Kidney epithelial cell (primary cell): ENCODE results near the gene MAPK8. TPM values are rescaled to one million over a fixed set of nuclear protein-coding genes. Genes with fewer than 3 reads are reported as not detected.
"Not testable (repeated sequence)": the region's sequence is repeated elsewhere in the genome, so short reads cannot be mapped to it uniquely, and the experiment has no call there.

Experiments used
- DNase-seq: peaks from one replicate; pipeline ENCODE4 v3.0.0-alpha.2; 2010; ENCODE audit warnings: low read depth
- H3K27me3 ChIP-seq: 2 replicates; pipeline ENCODE4 v1.6.0; 2011; ENCODE audit warnings: low read length; ENCODE audit not compliant: control insufficient read depth, insufficient read depth
- H3K36me3 ChIP-seq: 2 replicates; pipeline ENCODE4 v1.5.1; 2011; ENCODE audit warnings: low read length; ENCODE audit not compliant: control insufficient read depth, insufficient read depth
- H3K4me3 ChIP-seq: 2 replicates; pipeline ENCODE4 v1.5.1; 2011; ENCODE audit warnings: low read depth, mild to moderate bottlenecking, control low read depth, low read length
- total RNA-seq: library from RNA; depleted of rRNA; stranded (reverse); fragments of >200 nt; gene quantifications from 2 replicates; pipeline ENCODE4 v1.2.3, GENCODE V29; 2015
- TF ChIP-seq, protein P1 (sequence below): IDR thresholded peaks from 2 replicates; pipeline ENCODE4 v1.5.1; 2011; ENCODE audit warnings: mild to moderate bottlenecking, moderate library complexity, low read length, control low read depth, inconsistent platforms; ENCODE audit not compliant: insufficient read depth, poor library complexity, severe bottlenecking

MAPK8 gene
- total RNA-seq, 1 donor from 2014 or later, result 61.4 TPM

DNA sequence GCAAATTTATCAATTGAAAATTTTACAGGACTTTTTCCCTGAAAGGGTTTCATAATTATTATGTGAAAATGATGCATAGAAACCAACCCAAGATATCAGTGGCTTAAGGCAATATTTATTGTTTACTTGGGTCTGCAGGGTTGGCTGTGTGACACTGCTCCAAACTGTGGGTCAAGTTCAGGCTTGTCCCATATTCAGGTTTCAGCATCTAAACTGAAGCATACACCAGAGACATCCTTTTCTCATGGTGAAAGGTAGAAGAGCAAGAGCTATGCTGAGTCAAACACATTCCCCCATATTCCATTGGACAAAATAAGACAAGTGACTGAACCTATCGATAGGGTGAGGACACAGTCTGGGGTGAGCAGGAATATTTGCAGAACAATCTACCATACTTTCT, 110.9 kb downstream of the MAPK8 start:
- Histone ChIP-seq H3K27me3 (no peaks in the 10 kb centered on the region), H3K4me3 (no peak overlapping the region), H3K36me3 (no peaks in the 10 kb centered on the region)
- TF ChIP-seq, protein P1, sequence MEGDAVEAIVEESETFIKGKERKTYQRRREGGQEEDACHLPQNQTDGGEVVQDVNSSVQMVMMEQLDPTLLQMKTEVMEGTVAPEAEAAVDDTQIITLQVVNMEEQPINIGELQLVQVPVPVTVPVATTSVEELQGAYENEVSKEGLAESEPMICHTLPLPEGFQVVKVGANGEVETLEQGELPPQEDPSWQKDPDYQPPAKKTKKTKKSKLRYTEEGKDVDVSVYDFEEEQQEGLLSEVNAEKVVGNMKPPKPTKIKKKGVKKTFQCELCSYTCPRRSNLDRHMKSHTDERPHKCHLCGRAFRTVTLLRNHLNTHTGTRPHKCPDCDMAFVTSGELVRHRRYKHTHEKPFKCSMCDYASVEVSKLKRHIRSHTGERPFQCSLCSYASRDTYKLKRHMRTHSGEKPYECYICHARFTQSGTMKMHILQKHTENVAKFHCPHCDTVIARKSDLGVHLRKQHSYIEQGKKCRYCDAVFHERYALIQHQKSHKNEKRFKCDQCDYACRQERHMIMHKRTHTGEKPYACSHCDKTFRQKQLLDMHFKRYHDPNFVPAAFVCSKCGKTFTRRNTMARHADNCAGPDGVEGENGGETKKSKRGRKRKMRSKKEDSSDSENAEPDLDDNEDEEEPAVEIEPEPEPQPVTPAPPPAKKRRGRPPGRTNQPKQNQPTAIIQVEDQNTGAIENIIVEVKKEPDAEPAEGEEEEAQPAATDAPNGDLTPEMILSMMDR, result no peak
- no peak for DNase-seq

DNA sequence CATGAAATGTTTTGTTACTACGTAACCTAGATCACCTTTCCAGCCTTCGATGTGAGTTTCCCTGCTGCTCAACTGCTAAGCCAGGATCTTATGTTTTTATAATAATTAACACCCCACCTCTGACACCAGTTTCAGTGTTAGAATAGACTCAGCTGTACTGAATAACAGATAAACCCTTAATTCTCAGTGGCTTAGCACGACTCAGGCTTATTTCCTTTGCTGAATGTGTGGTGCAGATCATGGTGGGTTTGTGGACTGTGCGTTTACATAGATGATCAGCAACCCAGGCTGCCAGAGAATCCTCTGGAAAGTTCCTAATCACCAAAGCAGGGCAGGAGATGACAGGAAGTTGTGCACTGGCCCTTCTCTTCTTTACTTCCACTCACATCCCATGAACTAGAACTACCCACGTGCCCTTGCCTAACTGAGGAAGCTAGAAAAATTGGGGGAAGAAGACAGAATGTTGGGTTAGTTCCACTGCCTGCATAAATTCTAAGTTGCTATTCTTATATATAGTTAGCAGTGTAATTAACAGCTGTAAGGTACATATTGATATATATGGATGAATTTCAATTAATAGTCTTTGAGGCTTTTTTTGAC, 111.8 kb downstream of the MAPK8 start:
- Histone ChIP-seq H3K4me3 (no peak overlapping the region), H3K36me3 (no peaks in the 10 kb centered on the region), H3K27me3 (no peaks in the 10 kb centered on the region)
- TF ChIP-seq, protein P1, result no peak
- no peak for DNase-seq

DNA sequence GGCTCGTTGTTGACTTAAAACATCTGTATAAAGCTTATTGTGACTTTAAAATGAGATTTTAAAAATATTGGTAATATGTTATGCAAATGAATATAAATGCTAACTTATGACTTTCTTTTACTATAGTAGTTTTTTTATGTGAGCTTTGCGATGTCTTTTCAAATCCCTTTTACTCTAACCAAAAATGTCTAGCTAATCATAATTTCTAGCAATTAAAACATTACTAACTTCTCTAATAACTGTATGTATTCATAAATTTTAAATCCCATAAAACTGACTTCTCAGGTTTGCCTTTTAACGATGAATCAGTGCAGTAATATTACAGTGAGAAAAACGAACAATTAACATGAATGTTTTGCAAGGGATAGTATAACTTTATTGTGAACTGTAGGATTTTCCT, 113.2 kb downstream of the MAPK8 start:
- DNase-seq, result no peak
- Histone ChIP-seq H3K36me3 (no peaks in the 10 kb centered on the region), H3K4me3 (no peak overlapping the region), H3K27me3 (no peaks in the 10 kb centered on the region)
- TF ChIP-seq, protein P1, result no peak

DNA sequence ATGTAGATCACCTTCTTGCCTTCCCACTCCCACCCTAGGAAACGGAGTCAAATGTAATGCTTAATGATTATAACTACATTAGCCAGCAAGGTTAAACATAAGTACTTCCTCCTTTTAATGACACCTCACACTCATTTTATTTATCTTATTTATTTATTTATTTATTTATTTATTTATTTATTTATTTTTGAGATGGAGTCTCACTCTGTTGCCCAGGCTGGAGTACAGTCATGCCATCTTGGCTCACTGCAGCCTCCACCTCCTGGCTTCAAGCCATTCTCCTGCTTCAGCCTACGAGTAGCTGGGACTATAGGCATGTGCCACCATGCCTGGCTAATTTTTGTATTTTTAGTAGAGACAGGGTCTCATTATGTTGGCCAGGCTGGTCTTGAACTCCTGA, 115.4 kb downstream of the MAPK8 start:
- H3K36me3 ChIP-seq, H3K27me3 ChIP-seq, H3K4me3 ChIP-seq, DNase-seq: not testable (repeated sequence)

DNA sequence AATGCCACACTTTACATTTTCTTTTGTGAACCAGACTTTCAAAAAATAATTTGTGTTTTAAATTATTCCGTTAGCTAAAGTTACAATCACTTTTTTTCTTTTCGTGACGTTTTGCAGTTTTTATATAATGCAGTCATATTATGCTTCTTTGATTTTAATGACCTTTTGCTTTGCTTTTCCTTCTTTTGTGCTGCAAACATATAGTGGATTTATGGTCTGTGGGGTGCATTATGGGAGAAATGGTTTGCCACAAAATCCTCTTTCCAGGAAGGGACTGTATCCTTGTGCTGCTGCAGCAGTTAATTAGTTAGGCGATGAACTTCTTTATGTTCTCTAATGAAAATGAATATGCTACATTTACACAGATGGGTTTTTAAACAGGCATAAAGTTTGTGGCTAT, 117.4 kb downstream of the MAPK8 start:
- H3K4me3 ChIP-seq, result no peak overlapping the region
- H3K27me3 ChIP-seq, result no peaks in the 10 kb centered on the region
- TF ChIP-seq, protein P1, result no peak
- H3K36me3 ChIP-seq, result no peaks in the 10 kb centered on the region
- no peak for DNase-seq

DNA sequence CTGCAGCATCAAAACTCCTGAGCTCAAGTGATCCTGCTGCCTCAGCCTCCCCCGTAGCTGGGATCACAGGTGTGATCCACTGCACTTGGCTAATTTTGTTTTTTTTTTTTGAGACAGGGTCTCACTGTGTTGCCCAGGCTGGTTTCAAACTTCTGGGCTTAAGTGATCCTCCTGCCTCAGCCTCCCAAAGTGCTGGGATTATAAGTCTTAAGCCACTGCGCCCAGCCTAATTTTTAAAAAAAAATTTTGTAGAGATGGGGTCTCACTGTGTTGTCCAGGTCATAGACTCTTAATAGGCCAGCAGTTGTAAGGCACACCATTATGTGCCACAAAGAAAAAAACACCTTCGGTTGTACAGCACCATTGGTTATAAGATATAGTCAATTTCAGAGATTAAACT, 122.4 kb downstream of the MAPK8 start:
- no peak for DNase-seq
- H3K36me3 ChIP-seq, result no peaks in the 10 kb centered on the region
- H3K27me3 ChIP-seq, result no peaks in the 10 kb centered on the region
- TF ChIP-seq, protein P1, result no peak
- H3K4me3 ChIP-seq, result no peak overlapping the region
